ENCODE data around the gene CPTP.

The CPTP gene

DNA sequence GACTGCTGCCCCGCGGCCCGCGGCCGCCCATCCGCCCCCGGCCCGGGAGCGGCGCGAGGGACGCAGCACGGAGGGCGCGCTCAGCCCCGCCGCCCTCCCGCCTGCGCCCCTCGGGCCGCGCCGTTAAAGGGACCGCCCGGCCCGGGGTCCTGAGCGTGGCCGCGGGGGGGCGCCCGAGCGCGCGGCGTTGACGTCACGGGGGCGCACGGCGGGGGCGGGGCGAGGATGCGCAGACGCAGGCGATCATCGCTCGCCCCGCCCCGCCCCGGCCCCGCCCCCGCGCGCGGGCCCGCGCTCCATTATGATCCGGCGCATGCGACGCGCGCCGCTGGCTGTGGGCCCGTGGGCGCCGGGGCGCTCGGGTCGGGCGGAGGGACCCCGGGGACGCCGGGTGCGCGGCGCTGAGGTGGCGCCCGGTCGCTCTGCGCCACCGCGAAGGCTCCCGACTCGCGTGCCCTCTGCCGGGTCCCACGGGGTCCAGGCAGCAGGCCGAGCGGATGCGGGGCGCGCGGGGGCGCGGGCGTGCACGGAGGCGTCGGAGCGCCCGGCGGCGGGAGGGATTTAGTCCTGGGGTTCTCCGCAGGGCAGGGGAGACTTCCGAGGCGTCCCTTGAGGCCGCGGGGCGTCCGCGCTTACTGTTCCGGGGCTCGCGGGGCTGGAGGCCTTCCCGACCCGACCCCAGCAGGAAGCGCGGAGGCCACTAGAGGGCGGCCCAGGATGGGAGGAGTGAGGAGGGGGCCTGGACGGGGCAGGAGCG lies 24.8 kb downstream of the CPTP start, which contains the start of gene DVL1:
Gene DVL1, minus strand, starts transcription at position 163 of the 757 bp plus-strand sequence. CDS start 353 bp downstream, outside the sequence.
- no peak for DNase-seq (ENCODE audit: low spot score)

DNA sequence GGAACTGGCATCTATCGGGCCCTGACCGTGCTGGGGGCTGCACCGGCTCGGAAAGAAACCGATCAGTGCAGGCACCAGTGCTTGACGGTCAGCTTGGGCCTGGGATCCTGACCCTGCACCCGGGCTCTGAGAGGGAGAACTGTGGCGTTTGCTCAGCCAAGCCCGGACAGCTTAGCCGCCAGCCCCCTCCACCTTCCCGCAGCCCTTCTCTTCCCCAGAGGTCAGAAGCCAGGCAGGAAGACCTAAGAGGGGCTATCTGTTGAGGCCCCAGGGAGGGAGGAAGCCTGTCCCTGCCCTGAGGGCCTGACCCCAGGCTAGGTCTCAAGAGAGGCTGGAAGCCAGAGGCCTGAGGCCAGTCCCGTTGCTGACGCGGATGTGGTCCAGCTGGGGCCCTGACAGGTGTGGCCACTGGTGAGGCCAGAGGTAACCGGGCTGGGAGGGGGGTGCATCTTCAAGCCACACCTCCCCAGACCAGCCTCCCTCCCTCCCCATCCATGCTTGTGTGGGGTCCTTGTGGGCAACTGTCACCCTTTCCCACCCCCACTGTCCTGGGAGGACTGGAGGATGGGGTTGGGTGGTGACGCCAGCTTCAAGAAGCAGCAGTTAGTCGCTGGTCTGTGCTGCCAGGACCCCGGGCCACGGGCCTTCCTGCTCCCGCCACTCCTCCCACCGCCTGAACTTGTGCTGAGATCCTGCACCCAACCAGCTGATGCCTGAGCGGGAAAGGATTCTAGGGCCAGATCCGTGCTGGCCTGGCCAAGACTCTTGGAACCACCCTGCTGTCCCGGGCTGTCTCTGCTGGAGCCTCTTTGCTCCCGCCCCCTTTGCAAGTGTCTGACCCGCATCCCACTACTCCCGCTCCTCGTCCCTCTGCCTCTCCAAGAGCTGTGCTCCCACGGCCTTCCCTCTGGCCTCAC lies 27.2 kb downstream of the CPTP start:
- no peak for DNase-seq (ENCODE audit: low spot score)

DNA sequence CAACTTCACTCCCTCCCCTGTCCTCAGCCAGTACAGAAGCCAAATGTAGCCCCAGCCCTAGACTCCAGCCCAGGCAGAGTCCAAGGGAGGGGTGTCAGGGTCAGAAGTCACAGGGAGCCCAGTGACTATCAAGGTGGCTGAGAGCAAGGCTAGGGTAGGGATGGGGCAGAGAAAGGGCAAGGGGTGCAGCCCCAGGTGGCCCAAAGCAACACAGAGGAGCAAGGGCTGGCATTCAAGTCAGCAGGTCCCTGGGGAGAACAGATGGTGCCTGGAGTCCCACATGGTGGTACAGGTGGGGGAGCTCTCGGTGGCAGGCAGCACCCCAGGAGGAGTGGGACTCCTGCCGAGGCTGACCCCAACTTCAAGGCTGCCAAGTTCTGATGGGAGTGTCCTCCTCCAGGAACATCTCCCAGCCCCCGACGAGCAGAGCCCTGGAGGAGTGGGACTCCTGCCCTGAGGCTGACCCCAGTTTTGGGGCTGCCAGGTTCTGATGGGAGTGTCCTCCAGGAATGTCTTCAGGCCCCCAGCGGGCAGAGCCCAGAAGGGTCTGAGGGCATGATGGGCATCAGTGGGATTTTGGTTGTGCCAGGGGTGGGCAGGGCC lies 28.3 kb downstream of the CPTP start:
- DNase-seq (ENCODE audit: low spot score), result no peak

DNA sequence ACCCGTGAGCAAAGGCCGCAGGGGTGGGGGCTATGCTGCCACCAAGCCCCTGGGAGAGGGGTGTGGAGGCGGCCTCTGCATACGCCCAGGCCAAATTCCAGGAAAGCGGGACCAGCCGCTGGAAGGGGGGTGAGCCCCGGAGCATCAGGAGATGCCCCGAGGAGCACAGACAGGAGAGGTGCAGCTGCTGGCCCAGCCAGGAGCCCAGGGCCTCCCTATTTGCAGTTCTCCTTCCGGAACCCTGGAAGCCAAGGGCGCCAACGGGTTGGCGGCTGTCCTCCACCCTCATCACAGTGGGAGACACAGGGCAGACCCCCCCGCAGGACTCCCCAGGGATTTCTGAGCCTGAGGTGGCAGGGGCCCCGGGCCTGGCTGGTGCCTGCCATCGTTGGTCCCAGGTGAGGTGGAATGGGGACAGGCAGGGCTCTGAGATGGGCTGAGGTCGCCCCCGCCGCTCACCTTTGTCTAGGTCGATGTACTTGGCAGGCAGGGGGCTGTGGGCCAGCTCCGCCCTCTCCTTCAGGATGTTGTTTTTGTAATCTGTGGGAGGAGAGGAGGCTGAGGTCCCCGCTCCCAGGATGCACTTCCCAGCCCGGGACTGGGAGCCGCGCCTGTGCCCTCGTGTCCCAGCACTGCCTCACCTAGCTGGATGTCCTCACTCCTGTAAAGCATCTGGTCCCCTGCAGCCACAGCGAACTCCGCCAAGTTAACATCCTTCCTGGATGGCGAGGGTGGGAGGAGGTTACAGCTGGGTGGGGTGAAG lies 29.0 kb downstream of the CPTP start:
- no peak for DNase-seq (ENCODE audit: low spot score)

DNA sequence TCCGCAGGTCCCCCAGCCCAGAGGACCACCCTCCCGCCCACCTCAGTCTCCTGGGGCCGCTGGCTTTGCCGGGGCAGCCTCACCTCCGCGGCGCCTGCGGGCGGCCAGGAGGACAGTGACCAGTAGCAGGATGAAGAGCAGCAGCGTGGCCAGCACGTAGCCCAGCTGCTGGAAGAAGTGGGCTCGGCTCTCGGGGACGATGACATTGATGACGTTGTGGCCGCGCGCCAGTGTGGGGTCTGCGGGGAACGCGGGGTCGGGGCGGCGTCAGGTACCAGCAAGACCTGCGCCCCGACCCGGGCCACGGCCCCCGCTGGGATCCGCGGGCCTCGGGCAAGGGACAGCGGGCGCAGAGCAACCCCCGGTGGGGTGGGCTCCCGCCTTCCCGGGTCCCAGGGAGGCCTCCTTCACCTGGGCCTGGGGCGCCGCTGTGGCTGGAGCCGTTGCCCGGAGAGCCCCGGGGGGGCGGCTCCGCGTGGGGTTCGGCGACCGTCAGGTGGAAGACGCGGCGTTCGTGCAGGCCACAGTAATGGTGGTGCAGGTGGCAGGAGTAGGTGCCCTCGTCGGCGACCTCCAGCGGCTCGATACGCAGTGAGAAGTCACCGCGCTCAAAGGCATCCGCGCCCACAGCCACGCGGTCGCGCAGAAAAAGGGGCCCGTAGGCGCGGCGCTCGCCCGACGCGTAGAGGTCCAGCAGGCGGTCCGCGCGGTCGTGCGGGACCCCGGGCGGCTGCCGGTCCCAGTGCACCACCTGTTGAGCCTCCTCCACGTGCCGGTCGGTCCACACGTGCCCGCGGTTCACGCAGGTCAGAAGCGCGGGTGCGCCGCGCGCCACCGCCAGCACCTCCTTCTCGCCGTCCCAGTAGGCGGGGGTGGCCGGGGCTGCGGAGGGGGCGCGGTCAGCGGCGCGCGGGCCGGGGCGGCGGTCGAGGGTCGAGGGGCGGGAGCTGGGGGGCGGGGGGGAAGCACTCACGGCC lies 30.0 kb downstream of the CPTP start:
- no peak for DNase-seq (ENCODE audit: low spot score)

DNA sequence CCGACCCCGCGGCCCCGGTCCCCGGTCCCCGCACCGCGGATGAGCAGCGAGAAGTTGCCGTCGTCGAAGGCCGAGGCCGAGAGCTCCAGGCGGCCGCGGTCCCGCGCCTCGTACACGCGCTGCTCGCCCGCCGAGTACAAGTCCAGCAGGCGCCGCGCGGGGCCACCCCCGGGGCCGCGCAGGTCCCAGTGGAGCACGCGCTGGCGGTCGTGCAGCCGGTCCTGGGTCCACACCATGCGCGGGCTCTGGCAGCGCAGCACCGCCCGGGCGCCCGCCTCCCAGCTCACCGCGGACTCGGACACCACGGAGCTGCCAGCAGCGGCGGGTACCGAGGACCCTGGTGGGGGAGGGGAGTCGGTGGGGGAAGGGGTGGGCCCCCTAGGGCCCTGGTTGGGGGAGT lies 30.8 kb downstream of the CPTP start:
- DNase-seq (ENCODE audit: low spot score), result no peak

DNA sequence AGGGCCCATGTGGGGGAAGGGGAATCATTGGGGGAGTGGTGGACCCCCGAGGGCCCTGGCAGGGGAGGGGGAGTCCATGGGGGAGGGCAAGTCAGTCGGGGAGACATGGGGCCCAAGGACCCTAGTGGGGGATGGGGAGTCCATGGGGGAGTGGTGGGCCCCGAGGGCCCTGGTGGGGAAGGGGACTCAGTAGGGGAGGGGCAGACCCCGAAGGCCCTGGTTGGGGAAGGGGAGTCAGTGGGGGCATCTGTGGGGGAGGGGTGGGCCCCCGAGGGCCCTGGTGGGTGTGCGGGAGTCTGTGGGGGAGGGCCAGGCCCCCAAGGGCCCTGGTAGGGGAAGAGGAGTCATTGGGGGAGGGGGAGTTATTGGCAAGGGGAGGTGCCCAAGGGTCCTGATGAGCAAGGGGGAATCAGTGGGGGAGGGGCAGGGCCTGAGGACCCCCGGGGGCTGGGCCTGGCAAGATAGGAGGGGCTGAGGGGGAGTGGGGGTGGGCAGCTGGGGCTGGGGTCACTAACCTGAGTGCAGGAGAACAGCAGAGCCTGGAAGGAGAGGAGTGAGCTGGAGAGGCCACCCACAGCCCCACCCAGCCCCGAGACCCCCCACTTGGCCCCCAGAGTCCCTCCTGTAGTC lies 31.7 kb downstream of the CPTP start:
- no peak for DNase-seq (ENCODE audit: low spot score)

DNA sequence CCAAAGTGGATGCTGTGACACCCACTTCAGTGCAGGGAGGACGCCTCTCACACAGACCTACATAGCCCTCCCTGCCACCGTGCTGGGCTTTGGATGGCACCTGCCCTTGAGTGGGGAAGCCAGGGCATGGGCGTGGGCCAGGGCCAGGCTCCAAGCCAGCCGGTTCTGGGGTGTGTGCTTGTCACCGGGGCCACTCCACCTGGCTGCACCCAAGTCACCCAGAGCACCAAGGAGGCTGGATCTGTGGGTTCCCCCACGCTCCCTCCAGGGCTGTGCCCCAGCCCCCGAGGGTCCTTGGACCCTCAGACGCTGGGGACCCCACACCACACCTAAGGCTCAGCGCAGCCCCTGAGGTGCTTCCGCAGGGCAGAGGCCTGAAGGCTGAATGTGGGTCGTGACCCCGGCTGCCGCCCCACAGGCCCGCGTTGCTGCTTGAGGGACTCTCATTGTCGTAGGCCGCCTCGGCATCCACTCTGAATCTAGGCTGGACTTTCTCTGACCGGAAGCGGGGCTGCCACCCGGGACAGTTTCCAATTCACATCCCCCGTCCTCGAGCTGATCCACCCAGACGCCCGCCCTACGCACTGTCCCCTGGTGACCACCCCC lies 32.3 kb downstream of the CPTP start:
- no peak for DNase-seq (ENCODE audit: low spot score)

DNA sequence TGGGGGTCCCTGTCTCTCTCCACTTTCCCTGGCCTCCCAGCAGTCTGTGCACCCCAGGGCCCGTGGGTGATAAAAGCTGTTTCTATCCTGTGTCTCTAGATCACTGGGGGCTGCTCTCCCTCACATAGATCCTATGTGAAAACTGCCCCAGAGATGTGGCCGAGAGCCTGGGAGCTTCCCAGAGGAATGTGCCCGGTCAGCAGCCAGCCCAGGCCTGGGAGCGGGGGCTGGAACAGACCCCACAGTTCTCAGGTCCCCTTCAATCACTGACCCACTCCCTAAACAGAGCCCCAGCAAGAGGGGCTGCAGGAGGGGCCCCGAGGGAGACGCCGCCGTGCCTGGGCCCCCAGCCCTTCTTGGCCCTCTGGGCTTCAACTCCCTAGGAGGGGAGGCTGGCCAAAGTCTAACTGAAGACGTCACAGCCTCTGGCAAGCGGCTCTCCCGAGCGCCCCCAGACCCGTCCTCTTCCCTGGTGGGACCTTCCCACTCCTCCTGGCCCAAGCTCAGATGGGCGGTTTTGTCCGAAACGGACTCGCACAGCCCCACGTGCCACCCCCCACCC lies 33.4 kb downstream of the CPTP start:
- DNase-seq (ENCODE audit: low spot score), result no peak

DNA sequence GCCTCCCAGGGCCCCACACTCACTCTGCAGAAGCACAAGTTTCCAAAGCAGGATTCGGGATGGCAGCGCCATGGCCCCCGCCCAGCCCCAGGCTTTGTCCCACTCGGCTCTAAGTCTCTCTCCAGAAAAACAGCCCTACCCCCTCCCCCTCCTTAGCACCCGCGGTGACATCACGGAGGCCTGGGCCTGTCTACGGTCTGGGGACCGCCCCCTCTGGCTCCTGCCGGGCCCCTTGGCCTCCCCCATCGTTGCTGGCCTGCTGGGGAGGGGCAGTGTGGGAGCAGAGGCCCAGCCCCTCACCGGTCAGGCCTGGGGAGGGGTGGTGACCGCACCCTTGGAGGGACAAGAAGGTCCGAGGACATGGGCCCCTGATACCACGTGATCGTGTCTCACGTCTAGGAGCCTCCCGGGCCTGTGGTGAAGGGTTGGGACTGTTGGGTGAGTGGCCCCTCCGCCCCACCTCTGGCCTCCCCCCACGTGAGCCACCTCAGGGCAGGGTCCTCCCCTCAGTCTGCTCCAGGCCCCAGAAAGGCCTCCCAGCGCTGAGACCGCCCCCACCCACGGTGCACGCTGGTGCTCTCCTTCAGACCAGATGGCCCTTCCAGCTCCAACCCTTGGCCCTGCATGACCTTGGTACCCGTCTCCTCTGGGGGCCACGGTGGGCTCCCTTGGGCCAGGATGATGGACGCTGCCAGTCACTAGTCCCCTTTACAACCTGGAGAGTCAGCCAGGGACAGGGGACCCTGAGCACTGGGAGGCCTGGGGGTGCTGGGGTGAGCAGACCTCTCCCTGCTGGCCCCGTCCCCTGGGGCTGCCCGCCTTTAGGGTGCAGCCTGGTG lies 34.0 kb downstream of the CPTP start, which contains the start of gene MXRA8:
Gene MXRA8, minus strand, starts transcription at position 123 of the 839 bp plus-strand sequence. Its CDS starts 51 bp downstream, at position 72.
- peak; percentile 50 for DNase-seq (ENCODE audit: low spot score)

DNA sequence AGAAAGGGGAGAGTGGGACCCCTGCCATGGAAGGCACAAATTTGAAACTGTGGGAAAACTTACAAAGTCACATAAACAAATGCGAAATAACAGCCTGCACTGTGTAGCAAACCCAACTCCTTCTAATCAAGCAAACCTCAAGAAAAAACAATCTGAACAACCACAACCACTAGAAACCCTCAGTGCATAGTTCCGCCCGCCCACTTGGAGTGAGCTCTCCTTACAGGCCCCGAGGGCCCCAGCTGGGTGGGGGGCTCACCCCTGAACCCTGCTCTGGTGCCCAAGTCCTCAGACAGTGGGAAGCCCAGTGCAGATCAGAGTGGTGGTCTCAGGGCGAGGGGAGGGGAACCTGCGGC lies 34.7 kb downstream of the CPTP start:
- DNase-seq (ENCODE audit: low spot score), result no peak

DNA sequence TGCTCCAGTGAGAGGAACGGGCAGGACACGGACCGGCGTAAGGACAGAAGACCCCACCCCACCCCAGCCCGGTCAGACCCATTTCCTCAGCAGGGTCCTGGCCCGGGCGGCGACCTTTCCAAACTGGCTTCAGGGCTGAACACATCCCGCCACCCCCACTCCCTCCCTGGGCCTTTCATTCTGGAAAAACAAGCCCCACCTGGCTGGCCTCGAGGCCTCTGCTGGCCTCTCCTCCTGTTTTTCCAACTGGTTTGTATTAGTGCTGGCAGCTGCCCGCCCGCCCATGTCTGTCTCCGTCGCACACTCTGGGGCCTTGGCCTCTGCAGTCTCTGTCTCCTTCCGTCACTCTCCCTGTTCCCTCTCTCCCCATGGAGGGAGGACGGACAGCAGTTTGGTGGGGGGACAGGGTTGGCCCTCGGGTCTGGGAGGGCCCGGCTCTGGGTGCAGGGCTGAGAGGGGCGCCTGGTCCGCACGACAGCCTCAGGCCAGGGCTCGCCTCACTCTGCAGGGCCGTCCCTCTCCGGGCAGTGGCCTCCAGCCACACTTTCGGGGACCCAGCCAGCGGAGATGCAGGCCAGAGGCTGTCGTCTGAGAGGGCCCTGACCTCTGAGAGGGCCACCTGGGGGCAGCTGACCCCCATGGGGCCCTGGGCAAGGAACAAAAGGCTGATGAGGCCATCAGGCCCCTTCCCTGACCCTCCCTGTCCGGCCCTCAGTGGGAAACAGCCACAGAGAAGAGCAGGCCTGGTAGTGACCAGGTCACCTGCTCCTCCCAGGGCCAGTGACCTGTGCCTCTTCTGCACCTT lies 35.3 kb downstream of the CPTP start:
- DNase-seq (ENCODE audit: low spot score), result no peak

DNA sequence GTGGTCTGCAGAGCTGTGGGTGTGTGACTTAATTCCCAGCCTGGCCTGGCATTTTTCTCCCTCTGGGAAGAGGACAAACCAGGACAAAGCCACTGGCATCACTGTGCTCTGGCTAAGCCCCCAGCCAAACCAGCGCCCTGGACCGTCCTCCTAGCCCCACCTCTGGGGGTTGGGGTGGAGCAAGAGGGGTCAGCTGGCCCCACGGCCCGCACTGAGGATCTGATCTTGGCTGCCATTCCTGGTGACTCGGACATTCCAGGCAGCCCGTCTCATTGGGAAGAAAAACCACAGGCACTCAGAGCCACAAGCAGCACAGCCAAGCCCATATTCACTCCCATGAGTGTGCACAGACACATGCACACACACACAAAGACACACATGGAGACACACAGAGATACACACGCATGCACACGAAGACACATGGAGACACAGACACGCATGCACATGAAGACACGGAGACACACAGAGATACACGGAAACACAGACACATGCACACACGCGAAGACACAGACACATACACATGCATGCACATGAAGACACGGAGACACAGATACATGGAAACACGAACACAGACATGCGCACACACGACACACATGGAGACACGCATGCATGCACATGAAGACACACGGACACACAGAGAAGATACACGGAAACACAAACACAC lies 36.0 kb downstream of the CPTP start:
- DNase-seq (ENCODE audit: low spot score), result no peak

DNA sequence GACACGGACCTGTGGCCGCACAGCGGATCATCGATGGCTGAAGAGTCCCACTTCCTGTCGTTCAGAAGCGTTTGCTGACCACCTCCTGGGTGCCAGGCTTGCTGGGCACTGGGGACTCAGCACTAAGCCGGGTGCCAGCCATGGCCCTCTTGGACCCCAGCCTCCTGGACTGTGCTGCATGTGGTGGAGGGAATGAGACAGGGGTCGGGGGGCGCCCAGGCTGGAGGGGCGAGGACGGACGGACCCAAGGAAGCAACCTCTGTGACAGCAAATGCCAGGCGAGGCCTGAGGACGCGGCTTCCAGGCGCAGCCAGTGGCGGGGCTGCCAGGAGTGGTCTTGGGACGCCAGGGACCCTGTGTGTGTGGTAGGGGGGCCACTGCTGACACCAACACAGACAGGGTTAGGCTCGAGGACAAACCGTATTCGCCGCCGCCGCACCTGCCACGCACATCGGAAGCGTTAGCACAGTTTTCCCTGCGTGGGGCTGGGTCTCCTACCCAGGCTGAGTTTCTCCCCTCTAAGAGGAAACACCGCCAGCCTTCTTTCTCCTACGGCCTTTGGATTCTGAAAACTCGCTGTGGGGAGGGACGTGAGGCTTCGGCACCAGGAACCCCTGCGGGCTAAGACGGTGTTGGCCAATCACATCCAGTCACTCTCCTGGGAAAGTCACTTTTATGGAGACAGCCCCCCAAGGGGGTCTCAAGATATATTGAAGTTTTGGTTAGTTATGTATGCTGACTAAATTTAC lies 36.8 kb downstream of the CPTP start:
- DNase-seq (ENCODE audit: low spot score), result no peak

DNA sequence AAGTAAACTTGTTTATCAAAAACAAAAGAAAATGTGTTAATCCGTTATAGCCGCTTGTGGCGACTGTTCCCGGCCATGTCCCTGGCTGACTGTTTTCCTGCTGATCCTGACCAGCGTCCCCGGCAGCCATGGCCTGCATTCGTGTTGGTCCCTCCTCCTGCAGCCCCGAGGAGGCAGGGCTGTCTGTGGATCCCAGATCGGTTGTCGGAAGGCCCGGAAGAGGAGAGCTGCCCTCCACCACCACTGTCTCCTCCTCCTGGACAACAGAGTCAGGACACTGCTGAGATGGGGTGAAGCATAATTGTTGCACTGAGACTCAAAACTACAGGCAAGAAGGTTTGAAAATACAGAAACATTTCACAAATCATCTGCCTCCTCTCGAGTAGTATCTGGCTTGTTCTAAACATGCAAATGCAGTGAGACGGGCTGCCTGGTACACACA lies 37.4 kb downstream of the CPTP start:
- no peak for DNase-seq (ENCODE audit: low spot score)

DNA sequence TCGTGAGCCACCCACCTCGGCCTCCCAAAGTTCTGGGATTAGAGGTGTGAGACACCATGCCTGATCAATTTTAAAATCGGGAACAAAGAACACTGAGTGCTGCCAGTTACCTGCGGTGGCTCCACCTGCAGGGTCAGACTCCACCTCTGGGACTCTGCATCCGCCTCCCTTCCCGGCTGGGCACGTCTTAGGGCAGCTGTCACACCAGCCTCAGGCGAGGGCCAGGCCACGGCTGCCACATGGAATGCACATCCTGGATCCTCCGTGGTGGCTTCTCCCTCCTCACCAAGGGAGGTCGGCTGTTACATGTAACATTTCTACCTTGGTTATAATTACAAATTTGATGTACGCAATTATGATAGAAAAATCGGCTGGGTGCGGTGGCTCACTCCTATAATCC lies 39.7 kb downstream of the CPTP start:
- no peak for DNase-seq (ENCODE audit: low spot score)
